ENCODE data around the gene GTF2I.

GRCh38 chr7:74717889-74718288 lies 60.4 kb downstream of the GTF2I start:
- no peak for TF ChIP-seq CREB1 (IDR thresholded peaks at IDR 0.05; ENCODE audit: low read depth)
- TF ChIP-seq POLR2AphosphoS2 (IDR thresholded peaks at IDR 0.05; ENCODE audit: low read depth, low read length): no peak
- no peak for TF ChIP-seq EZH2 (IDR thresholded peaks at IDR 0.05; ENCODE audit: borderline replicate concordance, control insufficient read depth, low read depth, low read length)
- no peak for TF ChIP-seq CTCF (IDR thresholded peaks at IDR 0.05 in 2 of 3, conservative IDR thresholded peaks at IDR 0.05 in 1 of 3; ENCODE audit: control insufficient read depth in 2 of 3, extremely low read depth in 1 of 3, insufficient read depth in 1 of 3, low read depth in 3 of 3, low read length in 3 of 3)
- TF ChIP-seq SMAD1 (IDR thresholded peaks at IDR 0.05; ENCODE audit: low read depth, partially characterized antibody): no peak
- TF ChIP-seq POLR2A (IDR thresholded peaks at IDR 0.05; ENCODE audit: low read depth, low read length): no peak
- TF ChIP-seq BRCA1 (IDR thresholded peaks at IDR 0.05; ENCODE audit: low read depth, low read length): no peak
- no peak for TF ChIP-seq CREM (IDR thresholded peaks at IDR 0.05; ENCODE audit: low read depth)
- TF ChIP-seq, protein P1, sequence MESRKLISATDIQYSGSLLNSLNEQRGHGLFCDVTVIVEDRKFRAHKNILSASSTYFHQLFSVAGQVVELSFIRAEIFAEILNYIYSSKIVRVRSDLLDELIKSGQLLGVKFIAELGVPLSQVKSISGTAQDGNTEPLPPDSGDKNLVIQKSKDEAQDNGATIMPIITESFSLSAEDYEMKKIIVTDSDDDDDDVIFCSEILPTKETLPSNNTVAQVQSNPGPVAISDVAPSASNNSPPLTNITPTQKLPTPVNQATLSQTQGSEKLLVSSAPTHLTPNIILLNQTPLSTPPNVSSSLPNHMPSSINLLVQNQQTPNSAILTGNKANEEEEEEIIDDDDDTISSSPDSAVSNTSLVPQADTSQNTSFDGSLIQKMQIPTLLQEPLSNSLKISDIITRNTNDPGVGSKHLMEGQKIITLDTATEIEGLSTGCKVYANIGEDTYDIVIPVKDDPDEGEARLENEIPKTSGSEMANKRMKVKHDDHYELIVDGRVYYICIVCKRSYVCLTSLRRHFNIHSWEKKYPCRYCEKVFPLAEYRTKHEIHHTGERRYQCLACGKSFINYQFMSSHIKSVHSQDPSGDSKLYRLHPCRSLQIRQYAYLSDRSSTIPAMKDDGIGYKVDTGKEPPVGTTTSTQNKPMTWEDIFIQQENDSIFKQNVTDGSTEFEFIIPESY (IDR thresholded peaks at IDR 0.05): no peak
